IPS-20b (cell line): ENCODE measurements around the gene PSMA4.
"Not testable (repeated sequence)": the region's sequence is repeated elsewhere in the genome, so short reads cannot be mapped to it uniquely, and the experiment has no call there.

Experiments used
- H3K27ac ChIP-seq: one replicate; pipeline ENCODE4 v1.5.1; 2013; ENCODE audit warnings: low read length
- H3K27me3 ChIP-seq: 2 replicates; pipeline ENCODE4 v1.6.1; 2013; ENCODE audit warnings: mild to moderate bottlenecking, low read length, inconsistent platforms; ENCODE audit not compliant: insufficient read depth
- H3K36me3 ChIP-seq: 2 replicates; pipeline ENCODE4 v1.6.1; 2013; ENCODE audit warnings: low read depth, mild to moderate bottlenecking, inconsistent platforms, low read length, moderate library complexity; ENCODE audit not compliant: insufficient read depth
- H3K4me1 ChIP-seq: 2 replicates; pipeline ENCODE4 v1.6.1; 2013; ENCODE audit warnings: mild to moderate bottlenecking, control low read depth, inconsistent platforms, low read length, moderate library complexity; ENCODE audit not compliant: insufficient read depth
- H3K4me3 ChIP-seq: 2 replicates; pipeline ENCODE4 v1.5.1; 2013; ENCODE audit warnings: mild to moderate bottlenecking, low read length, inconsistent platforms
- H3K9ac ChIP-seq: 2 replicates; pipeline ENCODE4 v1.6.1; 2013; ENCODE audit warnings: low read depth, mild to moderate bottlenecking, inconsistent platforms, low read length, moderate library complexity
- H3K9me3 ChIP-seq: 2 replicates; pipeline ENCODE4 v1.6.1; 2013; ENCODE audit warnings: mild to moderate bottlenecking, low read depth, low read length, inconsistent platforms; ENCODE audit not compliant: insufficient read depth

Gene PSMA4

GRCh38 chr15:78552597-78552996 is 12.4 kb downstream of the PSMA4 start:
- H3K27me3 ChIP-seq = no peaks in the 10 kb centered on the region
- H3K4me3 ChIP-seq = no peak overlapping the region
- H3K9ac ChIP-seq = no peak overlapping the region
- H3K4me1 ChIP-seq = no peaks in the 10 kb centered on the region
- no peak overlapping the region for H3K27ac ChIP-seq
- peaks cover 36% of the 10 kb centered on the region for H3K36me3 ChIP-seq
- H3K9me3 ChIP-seq = no peaks in the 10 kb centered on the region

- not testable (repeated sequence) for H3K4me1 ChIP-seq, H3K9me3 ChIP-seq, H3K9ac ChIP-seq, H3K36me3 ChIP-seq, H3K27ac ChIP-seq, H3K27me3 ChIP-seq, H3K4me3 ChIP-seq
Observed at GRCh38 chr15:78560201-78560600, 20.0 kb downstream of the PSMA4 start.

- peaks cover 5% of the 10 kb centered on the region; the same call in 1 of the 2 replicates for H3K4me1 ChIP-seq
- 0 out of 2 replicates have a peak, but pooled peaks cover 3% of the 10 kb centered on the region for H3K27me3 ChIP-seq
- H3K27ac ChIP-seq = no peak overlapping the region
- H3K9ac ChIP-seq = no peak overlapping the region
- no peak overlapping the region for H3K4me3 ChIP-seq
- no peaks in the 10 kb centered on the region for H3K36me3 ChIP-seq
- H3K9me3 ChIP-seq = no peaks in the 10 kb centered on the region
Observed at GRCh38 chr15:78561490-78561889, 21.2 kb downstream of the PSMA4 start.

- H3K4me1 ChIP-seq = peaks cover 5% of the 10 kb centered on the region; the same call in 1 of the 2 replicates
- H3K27ac ChIP-seq = no peak overlapping the region
- H3K9me3 ChIP-seq = no peaks in the 10 kb centered on the region
- no peak overlapping the region for H3K9ac ChIP-seq
- H3K36me3 ChIP-seq = no peaks in the 10 kb centered on the region
- H3K27me3 ChIP-seq = 0 out of 2 replicates have a peak, but pooled peaks cover 3% of the 10 kb centered on the region
- no peak overlapping the region for H3K4me3 ChIP-seq
Observed at GRCh38 chr15:78563092-78563491, 22.8 kb downstream of the PSMA4 start.

- H3K9ac ChIP-seq = no peak overlapping the region
- no peak overlapping the region for H3K27ac ChIP-seq
- peaks cover 5% of the 10 kb centered on the region; the same call in 1 of the 2 replicates for H3K4me1 ChIP-seq
- H3K9me3 ChIP-seq = no peaks in the 10 kb centered on the region
- 0 out of 2 replicates have a peak, but pooled peaks cover 3% of the 10 kb centered on the region for H3K27me3 ChIP-seq
- no peaks in the 10 kb centered on the region for H3K36me3 ChIP-seq
- peak overlapping the region; percentile 51; the same call in 1 of the 2 replicates for H3K4me3 ChIP-seq
Observed at GRCh38 chr15:78564743-78565096, 24.5 kb downstream of the PSMA4 start.

- H3K27ac ChIP-seq = peak within 1 kb of the TSS; percentile 46
- peak within 1 kb of the TSS; percentile 92 for H3K9ac ChIP-seq
- 0 out of 2 replicates have a peak, but pooled peaks cover 3% of the 10 kb centered on the region for H3K27me3 ChIP-seq
- H3K9me3 ChIP-seq = no peaks in the 10 kb centered on the region
- peak within 1 kb of the TSS; percentile 97 for H3K4me3 ChIP-seq
- no peaks in the 10 kb centered on the region for H3K36me3 ChIP-seq
- H3K4me1 ChIP-seq = peaks cover 5% of the 10 kb centered on the region; the same call in 1 of the 2 replicates
Observed at GRCh38 chr15:78565097-78565950, 25.1 kb downstream of the PSMA4 start, which contains the start of gene CHRNA5. TSS of gene CHRNA5 (plus strand) at chr15:78565520. CDS start at chr15:78565720, 200 bp downstream.

GRCh38 chr15:78565951-78566774 is 25.9 kb downstream of the PSMA4 start:
- H3K27ac ChIP-seq = peak overlapping the region; percentile 46
- peak overlapping the region; percentile 92 for H3K9ac ChIP-seq
- H3K9me3 ChIP-seq = no peaks in the 10 kb centered on the region
- H3K27me3 ChIP-seq = 0 out of 2 replicates have a peak, but pooled peaks cover 3% of the 10 kb centered on the region
- H3K36me3 ChIP-seq = no peaks in the 10 kb centered on the region
- peak overlapping the region; percentile 97 for H3K4me3 ChIP-seq
- peaks cover 5% of the 10 kb centered on the region; the same call in 1 of the 2 replicates for H3K4me1 ChIP-seq

- no peak overlapping the region; the same call in 1 of the 2 replicates for H3K4me3 ChIP-seq
Observed at GRCh38 chr15:78567531-78567930, 27.3 kb downstream of the PSMA4 start.

GRCh38 chr15:78570710-78571109 is 30.5 kb downstream of the PSMA4 start:
- no peaks in the 10 kb centered on the region for H3K9me3 ChIP-seq
- H3K27me3 ChIP-seq = no peaks in the 10 kb centered on the region
- H3K4me1 ChIP-seq = no peaks in the 10 kb centered on the region
- H3K9ac ChIP-seq = no peak overlapping the region
- H3K36me3 ChIP-seq = no peaks in the 10 kb centered on the region
- no peak overlapping the region for H3K27ac ChIP-seq
- no peak overlapping the region for H3K4me3 ChIP-seq

More at GRCh38 chr15:78567531-78567930, 27.3 kb downstream of the PSMA4 start:
- H3K36me3 ChIP-seq = no peaks in the 10 kb centered on the region
- no peaks in the 10 kb centered on the region for H3K9me3 ChIP-seq
- H3K27ac ChIP-seq = no peak overlapping the region
- peaks cover 5% of the 10 kb centered on the region; the same call in 1 of the 2 replicates for H3K4me1 ChIP-seq
- H3K9ac ChIP-seq = no peak overlapping the region
- H3K27me3 ChIP-seq = 0 out of 2 replicates have a peak, but pooled peaks cover 3% of the 10 kb centered on the region

GRCh38 chr15:78571382-78571781 is 31.1 kb downstream of the PSMA4 start:
- H3K9ac ChIP-seq = no peak overlapping the region
- H3K27me3 ChIP-seq = no peaks in the 10 kb centered on the region
- no peaks in the 10 kb centered on the region for H3K9me3 ChIP-seq
- H3K4me1 ChIP-seq = no peaks in the 10 kb centered on the region
- no peak overlapping the region for H3K27ac ChIP-seq
- H3K36me3 ChIP-seq = no peaks in the 10 kb centered on the region
- no peak overlapping the region for H3K4me3 ChIP-seq

GRCh38 chr15:78573416-78573815 is 33.2 kb downstream of the PSMA4 start:
- no peak overlapping the region for H3K27ac ChIP-seq
- H3K9ac ChIP-seq = no peak overlapping the region
- H3K36me3 ChIP-seq = no peaks in the 10 kb centered on the region
- no peaks in the 10 kb centered on the region for H3K27me3 ChIP-seq
- no peaks in the 10 kb centered on the region for H3K9me3 ChIP-seq
- H3K4me3 ChIP-seq = no peak overlapping the region
- H3K4me1 ChIP-seq = no peaks in the 10 kb centered on the region
